ENCODE measurements around the gene HS3ST5. TPM values are rescaled to one million over a fixed set of nuclear protein-coding genes. Genes with fewer than 3 reads are reported as not detected.
"Not testable (repeated sequence)": the region's sequence is repeated elsewhere in the genome, so short reads cannot be mapped to it uniquely, and the experiment has no call there.

HS3ST5 gene
- total RNA-seq, 1 donor from 2014 or later: 1.9 TPM

GRCh38 chr6:114167583-114168576, 174.9 kb downstream of the HS3ST5 start:
- DNase-seq (ENCODE audit: low spot score): no peak
- intact Hi-C loops (cut with DNase I): no loop called here
- no peak for ATAC-seq

- intact Hi-C loops (cut with DNase I): no loop called here
- ATAC-seq (no peak), DNase-seq (ENCODE audit: low spot score) (no peak)
Observed at GRCh38 chr6:114164207-114164606, 178.6 kb downstream of the HS3ST5 start.

GRCh38 chr6:114162691-114163347, 180.0 kb downstream of the HS3ST5 start:
- DNase-seq (ENCODE audit: low spot score): no peak
- intact Hi-C loops (cut with DNase I): no loop called here

GRCh38 chr6:114160881-114161280, 181.9 kb downstream of the HS3ST5 start:
- intact Hi-C loops (cut with DNase I): no loop called here
- DNase-seq (ENCODE audit: low spot score) (no peak), ATAC-seq (no peak)

More at GRCh38 chr6:114162691-114163347, 180.0 kb downstream of the HS3ST5 start:
- no peak for ATAC-seq

DNA sequence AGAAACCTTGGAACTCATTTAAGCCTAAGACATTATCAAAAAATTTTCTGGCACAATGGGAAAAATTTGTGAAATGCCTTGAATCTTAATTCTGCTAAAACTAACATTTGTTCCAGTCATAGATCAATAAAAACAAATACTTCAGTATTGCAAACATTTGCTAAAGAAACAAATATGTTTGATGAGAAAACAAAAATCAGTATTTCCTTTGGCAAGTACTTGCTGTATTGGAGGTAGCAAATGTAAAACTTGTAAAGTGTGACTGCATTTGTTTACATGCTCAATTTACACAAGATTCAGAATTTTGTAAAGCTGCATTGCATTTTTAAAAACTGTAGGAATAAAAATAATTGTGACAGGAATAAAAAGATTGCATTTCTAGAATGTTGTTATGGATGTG, 183.1 kb downstream of the HS3ST5 start:
- intact Hi-C loops (cut with DNase I): no loop called here
- DNase-seq (ENCODE audit: low spot score): no peak

GRCh38 chr6:114158838-114159694, 183.8 kb downstream of the HS3ST5 start:
- DNase-seq (ENCODE audit: low spot score): no peak
- intact Hi-C loops (cut with DNase I): no loop called here
- ATAC-seq: no peak

More for the DNA sequence above, 183.1 kb downstream of the HS3ST5 start:
- ATAC-seq: no peak

DNA sequence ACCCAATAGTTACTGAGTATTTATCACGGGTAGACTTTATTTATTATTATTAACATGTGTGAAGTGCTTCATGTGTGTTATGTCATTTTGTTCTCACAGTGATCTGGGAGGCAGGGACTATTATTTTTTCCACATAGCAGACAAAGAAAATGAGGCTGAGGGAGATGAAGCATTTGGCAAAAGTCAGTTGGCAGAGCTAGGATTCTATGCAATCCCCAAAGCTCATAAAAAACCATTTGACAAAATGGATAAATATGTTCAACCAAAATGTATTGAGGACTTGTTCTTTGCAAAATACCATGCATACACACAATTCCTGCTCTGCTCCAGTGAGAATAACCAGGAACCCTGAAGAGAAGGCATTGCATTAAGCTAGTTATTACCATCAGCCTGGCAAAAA, 184.4 kb downstream of the HS3ST5 start:
- DNase-seq (ENCODE audit: low spot score): no peak
- no peak for ATAC-seq
- intact Hi-C loops (cut with DNase I): no loop called here

- intact Hi-C loops (cut with DNase I): no loop called here
- ATAC-seq (no peak), DNase-seq (ENCODE audit: low spot score) (no peak)
Observed at GRCh38 chr6:114157848-114158247, 185.0 kb downstream of the HS3ST5 start.

GRCh38 chr6:114155763-114156162, 187.1 kb downstream of the HS3ST5 start:
- DNase-seq (ENCODE audit: low spot score) (no peak), ATAC-seq (no peak)
- intact Hi-C loops (cut with DNase I): no loop called here

DNA sequence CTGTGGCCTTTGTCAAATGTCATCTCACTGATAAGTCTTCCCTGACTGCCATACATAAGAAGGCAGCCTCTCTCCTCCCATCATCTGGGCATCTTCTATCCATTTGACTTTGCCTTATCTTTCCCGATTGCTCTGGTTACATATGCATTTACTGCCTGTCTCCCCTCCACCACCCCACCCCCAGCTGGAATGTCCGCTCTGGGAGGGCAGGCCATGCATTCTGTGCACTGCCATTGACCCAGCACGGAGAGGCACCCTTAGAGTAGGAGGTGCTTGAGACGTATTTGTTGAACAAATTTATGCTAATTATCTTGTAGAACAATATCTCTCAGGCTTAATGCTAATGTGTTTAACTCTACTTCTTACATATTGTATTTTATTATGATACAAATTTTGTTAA, 188.0 kb downstream of the HS3ST5 start:
- ATAC-seq: no peak
- no peak for DNase-seq (ENCODE audit: low spot score)
- intact Hi-C loops (cut with DNase I): no loop called here

GRCh38 chr6:114153448-114153847, 189.4 kb downstream of the HS3ST5 start:
- DNase-seq (ENCODE audit: low spot score) (no peak), ATAC-seq (no peak)
- intact Hi-C loops (cut with DNase I): no loop called here

DNA sequence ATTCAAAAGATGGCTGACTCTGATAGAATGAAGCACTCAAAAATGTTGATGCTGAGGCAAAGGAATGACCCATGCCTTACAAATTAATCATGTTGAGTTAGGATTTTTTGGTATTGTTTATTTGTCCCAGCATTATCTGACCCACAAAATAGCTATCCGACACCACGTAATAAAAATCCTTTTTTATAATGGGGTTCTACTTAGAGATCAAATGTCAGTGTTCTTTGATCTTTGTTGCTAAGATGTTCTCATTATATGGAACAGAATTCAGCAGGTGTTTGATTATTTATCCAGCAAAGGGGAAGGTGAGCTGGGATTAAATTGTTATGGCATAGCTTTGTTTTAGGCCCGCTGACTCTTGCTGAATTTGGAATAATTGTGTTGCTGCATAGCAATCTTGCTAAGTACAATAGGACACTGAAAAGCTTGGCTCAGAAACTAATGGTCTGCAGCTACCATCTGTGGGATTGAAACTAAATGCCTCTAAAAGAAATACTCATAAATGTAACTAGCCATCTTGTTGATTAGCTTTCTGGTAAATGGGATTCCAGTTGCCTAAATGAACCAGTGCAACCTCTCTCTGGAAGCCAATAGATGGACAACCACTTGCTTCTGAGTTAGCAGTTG, 191.6 kb downstream of the HS3ST5 start:
- DNase-seq (ENCODE audit: low spot score) (no peak), ATAC-seq (no peak)
- intact Hi-C loops (cut with DNase I): no loop called here

DNA sequence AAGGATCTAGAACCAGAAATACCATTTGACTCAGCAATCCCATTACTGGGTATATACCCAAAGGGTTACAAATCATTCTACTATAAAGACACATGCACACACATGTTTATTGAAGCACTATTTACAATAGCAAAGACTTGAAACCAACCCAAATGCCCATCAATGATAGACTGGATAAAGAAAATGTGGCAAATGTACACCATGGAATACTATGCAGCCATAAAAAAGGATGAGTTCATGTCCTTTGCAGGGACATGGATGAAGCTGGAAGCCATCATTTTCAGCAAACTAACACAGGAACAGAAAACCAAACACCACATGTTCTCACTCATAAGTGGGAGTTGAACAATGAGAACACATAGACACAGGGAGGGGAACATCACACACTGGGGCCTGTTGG, 193.6 kb downstream of the HS3ST5 start:
- ATAC-seq; intact Hi-C loops (cut with DNase I); DNase-seq (ENCODE audit: low spot score): not testable (repeated sequence)

DNA sequence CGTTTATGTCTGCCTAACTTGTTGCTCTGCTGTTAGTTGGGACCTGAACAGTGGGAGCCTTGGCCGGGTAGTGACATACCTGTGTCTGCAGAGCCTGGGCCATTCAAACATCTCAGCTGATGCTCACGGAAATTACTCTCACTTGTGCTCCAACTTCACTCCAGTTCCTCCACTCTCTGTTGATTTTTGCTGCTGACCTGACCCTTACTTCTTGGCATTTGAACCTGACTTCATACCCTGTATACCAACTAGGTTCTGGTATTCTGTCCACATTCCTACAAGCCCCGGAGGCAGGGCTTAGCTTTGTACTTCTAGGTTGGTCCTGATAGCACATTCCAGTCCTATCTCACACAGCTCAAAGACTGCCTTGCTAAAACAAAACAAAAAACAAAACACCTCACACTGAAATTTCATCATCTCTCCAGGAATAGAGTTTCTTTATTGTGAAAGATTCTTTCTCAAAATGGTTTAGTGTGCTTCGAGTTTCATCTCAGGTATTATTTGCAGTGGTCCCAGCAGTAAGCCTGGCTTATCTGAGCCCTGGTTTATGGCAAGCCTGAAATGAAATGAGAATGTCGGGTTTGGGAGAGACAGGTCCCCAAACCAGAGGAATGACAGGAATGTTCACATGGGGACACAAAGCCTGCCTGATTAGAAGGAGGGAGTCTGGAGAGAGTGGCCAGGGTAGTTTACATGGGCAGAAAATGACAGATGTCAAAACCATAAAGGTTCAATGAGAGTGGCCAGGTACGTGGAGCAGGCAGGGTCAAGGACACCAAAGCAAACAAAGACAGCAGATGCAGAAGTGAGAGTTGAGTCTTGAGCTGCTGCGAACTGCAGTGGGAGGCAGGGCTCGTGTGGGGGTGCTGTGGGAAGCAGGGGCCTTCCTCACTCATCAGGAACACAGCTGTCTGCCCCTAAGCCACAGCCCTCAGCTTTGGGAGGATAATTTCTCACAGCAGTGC, 197.7 kb downstream of the HS3ST5 start:
- DNase-seq (ENCODE audit: low spot score) (no peak), ATAC-seq (no peak)
- intact Hi-C loops (cut with DNase I): no loop called here

GRCh38 chr6:114142258-114142657, 200.6 kb downstream of the HS3ST5 start:
- no peak for ATAC-seq
- intact Hi-C loops (cut with DNase I): no loop called here
- DNase-seq (ENCODE audit: low spot score): no peak

- ATAC-seq: no peak
- DNase-seq (ENCODE audit: low spot score): no peak
- intact Hi-C loops (cut with DNase I): no loop called here
Observed at GRCh38 chr6:114140416-114140815, 202.4 kb downstream of the HS3ST5 start.

- DNase-seq (ENCODE audit: low spot score) (no peak), ATAC-seq (no peak)
- intact Hi-C loops (cut with DNase I): no loop called here
Observed at GRCh38 chr6:114138577-114139248, 204.1 kb downstream of the HS3ST5 start.

Measured in sciatic nerve (tissue), 2 donors.